Heart right ventricle (tissue), 16 donors: ENCODE measurements around the gene USP38. TPM values are rescaled to one million over a fixed set of nuclear protein-coding genes. Genes with fewer than 3 reads are reported as not detected.
"Not testable (repeated sequence)": the region's sequence is repeated elsewhere in the genome, so short reads cannot be mapped to it uniquely, and the experiment has no call there.

Source experiments
- ATAC-seq, 8 donors: fragments of 200-7000 bp; cut with Tn5 transposase; one replicate each; pipeline ENCODE4 v1.9.1; 2020; ENCODE audit warnings: mild to moderate bottlenecking in 8 of 8, moderate library complexity in 8 of 8, moderate number of reproducible peaks in 1 of 8
- DNase-seq, 2 donors: peaks; one replicate each; pipeline ENCODE4 v3.0.0-alpha.2; 2020
- H3K27ac ChIP-seq, 10 donors: fragments of 200-600 bp; sonication (generic) in 2 of 10; one replicate each; pipeline versions ENCODE4 v1.5.0 to v1.8.0; 2020 to 2022; ENCODE audit warnings: mild to moderate bottlenecking in 3 of 10
- H3K27me3 ChIP-seq, 7 donors: fragments of 200-600 bp; one replicate each; pipeline ENCODE4 v1.8.0; 2021 to 2022; ENCODE audit warnings: mild to moderate bottlenecking in 2 of 7
- H3K36me3 ChIP-seq, 9 donors: fragments of 200-600 bp; sonication (generic) in 1 of 9; one replicate each; pipeline versions ENCODE4 v1.5.0 to v1.8.0; 2020 to 2022; ENCODE audit warnings: mild to moderate bottlenecking in 2 of 9
- H3K4me1 ChIP-seq, 9 donors: fragments of 200-600 bp; sonication (generic) in 1 of 9; one replicate each; pipeline versions ENCODE4 v1.5.0 to v1.8.0; 2020 to 2022; ENCODE audit warnings: mild to moderate bottlenecking in 4 of 9
- H3K4me3 ChIP-seq, 10 donors: fragments of 200-600 bp; sonication (generic) in 2 of 10; one replicate each; pipeline versions ENCODE4 v1.5.0 to v1.8.0; 2020 to 2022; ENCODE audit warnings: mild to moderate bottlenecking in 7 of 10, moderate library complexity in 2 of 10
- H3K9me3 ChIP-seq, 11 donors: fragments of 200-600 bp in 10 of 11; sonication (generic) in 2 of 11; one replicate each; pipeline versions ENCODE4 v1.5.0 to v1.8.0; 2013 to 2022; ENCODE audit warnings: mild to moderate bottlenecking in 2 of 11, control low read depth in 1 of 11, moderate library complexity in 1 of 11
- WGBS, 2 donors: extraction: QIAGEN DNeasy Blood & Tissue Kit; methylation state at CpG; one replicate each; pipeline ENCODE4 v1.1.7; 2013; ENCODE audit warnings: inconsistent platforms in 1 of 2; 5-methylcytosine and 5-hydroxymethylcytosine counted together
- intact Hi-C, 10 donors: fragments of 100-400 bp; cut with DNase I; formaldehyde crosslinking; loops; one replicate each; pipeline versions ENCODE4 v1.11.1 to v1.14.2; 2022
- polyA plus RNA-seq, 2 donors: library from polyadenylated mRNA; stranded (reverse); fragments of 200-250 nt; gene quantifications; one replicate each; pipeline ENCODE4 v1.2.3, GENCODE V29; 2013
- total RNA-seq, 10 donors: library from RNA; stranded (reverse); fragmentation: NEBNext Ultra II Directional in 3 of 10; extraction: Animal tissue kit (Norgen Biotek cat#: 25700) in 3 of 10; gene quantifications; one replicate each; pipeline versions ENCODE4 v1.2.1 to v1.2.4, GENCODE V29; 2021 to 2023
- TF ChIP-seq, protein P1 (sequence below), 9 donors: fragments of 200-600 bp; sonication (generic) in 2 of 9; IDR thresholded peaks; one replicate each; pipeline versions ENCODE4 v1.5.0 to v1.8.0; 2021 to 2022; ENCODE audit warnings: antibody characterized with exemption in 9 of 9, mild to moderate bottlenecking in 5 of 9, moderate library complexity in 1 of 9
- donor health status: Arrhythmogenic right ventricular cardiomyopathy.
- donor health status: ischemic (EF 13 %, LVEDD 7.1; RV severe dilation, severe dysfunction).
- donor health status: healthy with polysubstance abuse.
- donor health status: DM: no; HTN: yes; CAD: no.
- donor health status: DM: no; HTN: no; CAD: no.
- donor health status: ischemic (EF 25% LVEDD 6.9; RV normal size, moderate dysfunction).
- donor health status: ischemic (EF 25% LVEDD 5.7; RV mildly dilated, moderate dysfunction).
- donor health status: healthy.
- donor health status: DM: yes; HTN: yes; CAD: no.
- donor health status: Ischemic cardiomyopathy.
- donor health status: ischemic (EF 35%, LVEDD 5.7; RV mildly dilated, moderate dysfunction).
- donor health status: nonischemic (EF 11% LVEDD 7.7; RV severe dilation, severe dysfunction).
- donor health status: DM: yes; HTN: yes; CAD: no.
- donor health status: PGD.
- donor health status: ischemic (EF 29% LVEDD 5.4; RV normal size, mild dysfunction).
- donor health status: nonischemic (EF 23%, LVEDD 6.1; RV moderate dilation, normal function).

USP38 gene
- total and polyA plus RNA-seq, 12 donors, result 3.1 to 24.2 (median 20.1) TPM

DNA sequence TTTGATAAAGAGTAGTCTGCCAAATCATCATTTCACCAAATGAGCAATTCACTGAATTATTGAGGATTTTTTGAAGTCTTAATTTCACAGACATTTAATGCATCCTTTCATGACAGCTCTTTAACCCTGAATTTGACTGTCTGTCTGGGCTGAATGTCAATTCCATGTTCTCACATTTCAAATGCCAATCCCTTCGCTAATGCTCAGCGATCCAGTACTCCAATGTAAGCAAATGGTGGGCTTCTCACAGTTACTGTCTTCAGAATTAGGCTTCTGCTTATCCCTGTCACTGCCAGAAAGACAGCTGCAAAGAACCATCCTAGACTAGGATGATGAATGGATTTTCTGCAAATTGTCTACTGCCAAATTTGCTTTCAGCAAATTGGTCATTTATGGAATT lies 36.2 kb upstream of the USP38 start:
- no peaks in the 10 kb centered on the region for H3K4me1 ChIP-seq
- no peak overlapping the region for H3K27ac ChIP-seq
- H3K27me3 ChIP-seq, result no peaks in the 10 kb centered on the region
- no peaks in the 10 kb centered on the region for H3K36me3 ChIP-seq
- H3K9me3 ChIP-seq, result peaks cover 0 to 100% (median 28%) of the 10 kb centered on the region in 11 donors
- WGBS, 2 donors, result 78 to 87% methylated on average over 2 of the region's 2 CpGs
- H3K4me3 ChIP-seq, result no peak overlapping the region
- intact Hi-C loops, result no loop called here
- no peak for ATAC-seq
- no peak for DNase-seq
- TF ChIP-seq, protein P1, sequence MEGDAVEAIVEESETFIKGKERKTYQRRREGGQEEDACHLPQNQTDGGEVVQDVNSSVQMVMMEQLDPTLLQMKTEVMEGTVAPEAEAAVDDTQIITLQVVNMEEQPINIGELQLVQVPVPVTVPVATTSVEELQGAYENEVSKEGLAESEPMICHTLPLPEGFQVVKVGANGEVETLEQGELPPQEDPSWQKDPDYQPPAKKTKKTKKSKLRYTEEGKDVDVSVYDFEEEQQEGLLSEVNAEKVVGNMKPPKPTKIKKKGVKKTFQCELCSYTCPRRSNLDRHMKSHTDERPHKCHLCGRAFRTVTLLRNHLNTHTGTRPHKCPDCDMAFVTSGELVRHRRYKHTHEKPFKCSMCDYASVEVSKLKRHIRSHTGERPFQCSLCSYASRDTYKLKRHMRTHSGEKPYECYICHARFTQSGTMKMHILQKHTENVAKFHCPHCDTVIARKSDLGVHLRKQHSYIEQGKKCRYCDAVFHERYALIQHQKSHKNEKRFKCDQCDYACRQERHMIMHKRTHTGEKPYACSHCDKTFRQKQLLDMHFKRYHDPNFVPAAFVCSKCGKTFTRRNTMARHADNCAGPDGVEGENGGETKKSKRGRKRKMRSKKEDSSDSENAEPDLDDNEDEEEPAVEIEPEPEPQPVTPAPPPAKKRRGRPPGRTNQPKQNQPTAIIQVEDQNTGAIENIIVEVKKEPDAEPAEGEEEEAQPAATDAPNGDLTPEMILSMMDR (IDR thresholded peaks at IDR 0.05), result no peak

DNA sequence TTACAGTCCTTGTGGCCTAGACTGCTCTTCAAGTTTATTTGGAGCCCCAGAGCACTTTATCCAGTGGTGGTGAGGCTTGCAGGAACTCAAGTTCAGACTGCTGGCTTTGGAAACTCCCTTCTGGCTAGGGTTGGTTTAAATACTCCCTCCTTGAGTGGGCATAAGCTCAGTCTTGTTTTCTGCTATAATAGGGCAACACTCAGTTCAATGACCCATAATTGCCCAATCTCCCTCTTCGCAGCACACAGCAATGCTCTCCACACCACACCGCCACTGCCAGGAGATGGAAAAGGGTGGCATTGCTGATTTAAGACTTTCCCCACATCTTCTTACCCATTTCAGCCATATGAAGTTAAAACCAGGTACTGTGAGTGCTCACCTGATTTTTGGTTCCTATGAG lies 27.9 kb upstream of the USP38 start:
- ATAC-seq (no peak), DNase-seq (no peak)
- no peaks in the 10 kb centered on the region for H3K4me1 ChIP-seq
- H3K36me3 ChIP-seq, result no peaks in the 10 kb centered on the region
- peaks cover 0 to 67% (median 14%) of the 10 kb centered on the region in 11 donors for H3K9me3 ChIP-seq
- TF ChIP-seq, protein P1 (IDR thresholded peaks at IDR 0.05), result no peak
- H3K27ac ChIP-seq, result no peak overlapping the region
- intact Hi-C loops, result no loop called here
- H3K27me3 ChIP-seq, result no peaks in the 10 kb centered on the region
- 98% methylated on average over 2 of the region's 2 CpGs for WGBS, 2 donors
- H3K4me3 ChIP-seq, result no peak overlapping the region

DNA sequence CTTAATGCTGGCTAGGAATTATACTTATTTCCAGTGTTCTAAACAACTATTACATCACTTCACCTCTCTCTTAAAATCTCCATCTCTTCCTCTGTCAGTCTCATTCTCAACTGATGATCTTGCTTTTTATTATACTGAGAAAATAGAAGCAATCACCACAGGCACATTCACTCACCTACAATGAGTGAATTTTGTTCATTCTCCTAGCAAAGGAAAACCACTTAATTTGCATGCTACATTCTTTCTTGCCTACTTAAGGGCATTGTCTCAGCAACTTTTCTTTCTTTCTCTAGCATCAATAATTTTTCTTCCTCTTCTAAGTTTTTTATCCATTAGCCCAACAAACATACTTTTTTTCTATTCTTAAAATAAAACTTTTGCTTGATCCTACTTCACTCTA lies 21.1 kb upstream of the USP38 start:
- Histone ChIP-seq H3K27ac (no peak overlapping the region), H3K9me3 (peaks cover 0 to 33% (median 0%) of the 10 kb centered on the region in 11 donors), H3K4me3 (no peak overlapping the region), H3K27me3 (no peaks in the 10 kb centered on the region), H3K4me1 (no peaks in the 10 kb centered on the region), H3K36me3 (no peaks in the 10 kb centered on the region)
- TF ChIP-seq, protein P1 (IDR thresholded peaks at IDR 0.05), result no peak
- no peak for ATAC-seq
- intact Hi-C loops, result no loop called here
- no peak for DNase-seq

DNA sequence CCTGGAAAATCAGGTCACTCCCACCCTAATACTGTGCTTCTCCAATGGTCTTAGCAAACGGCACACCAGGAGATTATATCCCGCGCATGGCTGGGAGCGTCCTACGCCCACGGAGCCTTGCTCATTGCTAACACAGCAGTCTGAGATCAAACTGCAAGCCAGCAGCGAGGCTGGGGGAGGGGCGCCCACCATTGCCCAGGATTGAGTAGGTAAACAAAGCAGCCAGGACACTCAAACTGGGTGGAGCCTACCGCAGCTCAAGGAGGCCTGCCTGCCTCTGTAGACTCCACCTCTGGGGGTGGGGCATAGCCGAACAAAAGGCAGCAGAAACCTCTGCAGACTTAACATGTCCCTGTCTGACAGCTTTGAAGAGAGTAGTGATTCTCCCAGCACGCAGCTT lies 18.0 kb upstream of the USP38 start:
- intact Hi-C loops, H3K27ac ChIP-seq, H3K27me3 ChIP-seq, DNase-seq, ATAC-seq, H3K4me1 ChIP-seq, H3K4me3 ChIP-seq, H3K36me3 ChIP-seq: not testable (repeated sequence)
- peaks cover 0 to 37% (median 0%) of the 10 kb centered on the region in 11 donors for H3K9me3 ChIP-seq
- WGBS, 2 donors, result 96% methylated on average over 11 of the region's 11 CpGs

DNA sequence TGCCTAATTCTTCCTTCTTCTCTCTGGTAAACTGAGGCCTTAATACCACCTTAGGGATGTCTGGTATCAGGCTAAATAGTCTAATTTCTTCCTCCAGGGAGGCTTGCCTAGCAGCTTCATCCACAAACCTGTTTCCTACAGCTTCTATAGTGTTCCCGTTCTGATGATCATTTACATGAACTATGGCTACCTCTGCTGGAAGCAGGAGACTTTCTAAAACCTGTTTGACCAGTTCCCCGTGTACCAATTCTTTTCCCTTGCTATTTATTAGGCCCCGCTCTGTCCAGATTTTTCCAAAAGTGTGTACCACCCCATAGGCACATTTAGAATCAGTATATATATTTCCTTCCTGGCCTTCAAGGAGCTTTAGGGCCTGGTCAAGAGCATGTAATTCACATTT lies 5.8 kb upstream of the USP38 start:
- TF ChIP-seq, protein P1 (IDR thresholded peaks at IDR 0.05), result no peak
- 94 to 98% methylated on average over 3 of the region's 3 CpGs for WGBS, 2 donors
- no peak overlapping the region for H3K4me3 ChIP-seq

More for the DNA sequence above, 5.8 kb upstream of the USP38 start:
- Histone ChIP-seq H3K27me3 (no peaks in the 10 kb centered on the region), H3K4me1 (peaks cover 0 to 18% (median 15%) of the 10 kb centered on the region in 9 donors), H3K27ac (no peak overlapping the region), H3K36me3 (peaks cover 0 to 14% (median 0%) of the 10 kb centered on the region in 9 donors), H3K9me3 (peaks cover 0 to 45% (median 18%) of the 10 kb centered on the region in 11 donors)
- DNase-seq, result no peak
- ATAC-seq, result no peak
- intact Hi-C loops, result no loop called here
